ENCODE results near the gene PREP. TPM values are rescaled to one million over a fixed set of nuclear protein-coding genes. Genes with fewer than 3 reads are reported as not detected.
A peak's percentile ranks its signal among the peaks of the same experiment; 100 is the strongest.

Gene PREP
- total RNA-seq, 1 donor from 2014 or later, result 47.8 TPM

DNA sequence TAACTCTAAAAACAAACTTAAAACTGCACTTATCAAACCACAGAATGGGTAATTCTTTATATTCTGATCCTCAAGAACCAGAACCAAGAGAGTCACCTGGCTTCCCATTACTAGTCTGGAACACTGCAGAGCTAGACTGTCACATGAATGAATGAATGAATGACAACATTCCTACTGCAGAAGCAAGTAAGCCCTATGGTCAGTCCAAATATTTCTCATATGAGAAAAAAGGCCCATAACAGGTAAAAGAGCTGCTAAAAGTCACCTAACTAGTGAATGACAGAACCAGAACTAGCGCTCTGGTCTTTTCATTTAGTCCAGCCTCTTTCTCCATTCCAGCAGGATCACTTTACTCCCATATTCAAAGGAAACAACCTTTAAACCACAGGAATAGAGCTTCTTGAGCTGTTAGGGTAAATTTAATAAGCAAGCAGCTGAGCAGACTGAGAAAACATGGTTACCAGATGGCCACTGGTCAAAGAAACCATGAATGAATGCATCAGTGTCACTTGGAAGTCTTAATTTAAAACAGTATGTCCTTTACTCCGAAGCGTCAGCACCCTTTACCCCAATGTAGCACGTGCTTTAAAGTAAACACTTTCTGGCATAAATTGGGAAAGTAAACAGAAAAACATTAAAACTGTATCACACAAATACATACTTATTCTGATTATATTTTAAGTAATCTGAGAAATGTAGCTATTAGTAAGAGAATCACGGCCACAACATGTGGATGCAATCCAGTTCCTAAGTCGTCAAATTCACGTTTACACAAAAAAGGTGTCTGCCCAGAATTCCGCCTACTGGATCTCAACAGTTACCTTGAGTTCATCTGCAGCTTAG lies 1.4 kb downstream of the PREP start:
- Mint-ChIP-seq H3K4me3 (peak overlapping the region; percentile 87), H3K27ac (no peak overlapping the region), H3K27me3 (ENCODE audit: low read depth) (no peaks in the 10 kb centered on the region), H3K9me3 (no peaks in the 10 kb centered on the region), H3K36me3 (peaks cover under 1% of the 10 kb centered on the region), H3K4me1 (peaks cover 31% of the 10 kb centered on the region)
- no peak for DNase-seq (ENCODE audit: low spot score in 2 of 2, unreplicated experiment in 2 of 2)
- TF ChIP-seq, protein P1, sequence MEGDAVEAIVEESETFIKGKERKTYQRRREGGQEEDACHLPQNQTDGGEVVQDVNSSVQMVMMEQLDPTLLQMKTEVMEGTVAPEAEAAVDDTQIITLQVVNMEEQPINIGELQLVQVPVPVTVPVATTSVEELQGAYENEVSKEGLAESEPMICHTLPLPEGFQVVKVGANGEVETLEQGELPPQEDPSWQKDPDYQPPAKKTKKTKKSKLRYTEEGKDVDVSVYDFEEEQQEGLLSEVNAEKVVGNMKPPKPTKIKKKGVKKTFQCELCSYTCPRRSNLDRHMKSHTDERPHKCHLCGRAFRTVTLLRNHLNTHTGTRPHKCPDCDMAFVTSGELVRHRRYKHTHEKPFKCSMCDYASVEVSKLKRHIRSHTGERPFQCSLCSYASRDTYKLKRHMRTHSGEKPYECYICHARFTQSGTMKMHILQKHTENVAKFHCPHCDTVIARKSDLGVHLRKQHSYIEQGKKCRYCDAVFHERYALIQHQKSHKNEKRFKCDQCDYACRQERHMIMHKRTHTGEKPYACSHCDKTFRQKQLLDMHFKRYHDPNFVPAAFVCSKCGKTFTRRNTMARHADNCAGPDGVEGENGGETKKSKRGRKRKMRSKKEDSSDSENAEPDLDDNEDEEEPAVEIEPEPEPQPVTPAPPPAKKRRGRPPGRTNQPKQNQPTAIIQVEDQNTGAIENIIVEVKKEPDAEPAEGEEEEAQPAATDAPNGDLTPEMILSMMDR (IDR thresholded peaks at IDR 0.05; ENCODE audit: unreplicated experiment), result no peak

DNA sequence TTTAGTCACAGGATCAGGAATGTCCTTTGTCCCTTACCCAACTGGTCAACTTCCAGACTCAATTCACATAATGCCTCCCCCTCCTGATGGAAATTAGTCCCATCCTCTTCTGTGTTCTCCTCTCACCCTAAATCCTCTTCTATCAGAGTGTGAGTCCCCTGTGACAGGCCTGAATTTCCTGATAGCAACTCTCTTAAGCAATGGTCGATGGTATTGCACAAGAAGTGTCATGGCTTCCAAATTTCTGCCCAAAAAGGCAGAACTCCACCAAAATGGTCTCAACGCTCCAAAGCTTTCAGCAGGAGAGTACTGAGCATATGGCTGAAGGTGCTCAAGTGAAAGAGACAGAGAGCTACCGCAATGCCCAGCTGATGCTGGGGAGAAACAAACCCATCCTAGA lies 2.4 kb downstream of the PREP start:
- peaks cover 9% of the 10 kb centered on the region for H3K36me3 Mint-ChIP-seq
- H3K4me1 Mint-ChIP-seq, result peaks cover 31% of the 10 kb centered on the region
- no peaks in the 10 kb centered on the region for H3K9me3 Mint-ChIP-seq
- H3K4me3 Mint-ChIP-seq, result no peak overlapping the region
- no peaks in the 10 kb centered on the region for H3K27me3 Mint-ChIP-seq (ENCODE audit: low read depth)
- no peak overlapping the region for H3K27ac Mint-ChIP-seq
- no peak for DNase-seq (ENCODE audit: low spot score in 2 of 2, unreplicated experiment in 2 of 2)
- TF ChIP-seq, protein P1 (IDR thresholded peaks at IDR 0.05; ENCODE audit: unreplicated experiment), result no peak

DNA sequence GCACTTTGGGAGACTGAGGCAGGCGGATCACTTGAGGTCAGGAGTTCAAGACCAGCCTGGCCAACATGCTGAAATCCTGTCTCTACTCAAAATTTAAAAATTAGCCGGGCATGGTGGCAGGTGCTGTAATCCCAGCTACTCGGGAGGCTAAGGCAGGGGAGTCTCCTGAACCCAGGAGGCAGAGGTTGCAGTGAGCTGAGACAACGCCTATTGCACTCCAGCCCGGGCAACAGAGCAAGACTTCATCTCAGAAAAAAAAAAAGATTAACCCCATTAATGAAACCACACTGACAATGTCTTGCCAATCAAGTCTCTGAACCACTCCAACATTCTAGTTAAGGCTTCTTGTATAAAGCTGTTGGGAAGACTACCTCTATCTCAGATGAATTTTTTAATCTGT lies 4.0 kb downstream of the PREP start:
- Mint-ChIP-seq H3K4me3 (no peak overlapping the region), H3K27ac (no peak overlapping the region), H3K36me3 (peaks cover 13% of the 10 kb centered on the region), H3K4me1 (peaks cover 27% of the 10 kb centered on the region), H3K27me3 (ENCODE audit: low read depth) (no peaks in the 10 kb centered on the region), H3K9me3 (no peaks in the 10 kb centered on the region)
- TF ChIP-seq, protein P1 (IDR thresholded peaks at IDR 0.05; ENCODE audit: unreplicated experiment), result no peak
- no peak for DNase-seq (ENCODE audit: low spot score in 2 of 2, unreplicated experiment in 2 of 2)

DNA sequence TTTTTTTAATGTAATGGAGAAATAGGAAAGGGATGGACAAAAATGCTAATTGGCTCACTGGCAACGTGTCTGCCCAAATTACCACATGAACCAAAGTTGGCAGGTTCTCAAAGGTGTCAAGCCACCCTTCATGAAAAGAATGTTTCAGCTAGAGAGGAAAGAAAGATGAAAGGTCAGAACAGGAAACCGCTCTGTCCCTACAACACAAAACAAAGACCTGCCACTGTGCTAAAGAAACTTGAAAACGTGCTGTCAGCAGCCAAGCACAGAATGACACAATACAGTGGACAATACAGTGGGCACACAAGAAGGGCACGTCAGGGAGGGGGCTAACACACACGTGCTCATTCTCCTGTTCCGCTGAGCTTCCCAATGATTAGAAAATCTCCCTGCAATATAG lies 4.9 kb downstream of the PREP start:
- Mint-ChIP-seq H3K9me3 (no peaks in the 10 kb centered on the region), H3K27me3 (ENCODE audit: low read depth) (no peaks in the 10 kb centered on the region), H3K36me3 (peaks cover 13% of the 10 kb centered on the region), H3K4me3 (no peak overlapping the region), H3K4me1 (peaks cover 24% of the 10 kb centered on the region), H3K27ac (no peak overlapping the region)
- no peak for DNase-seq (ENCODE audit: low spot score in 2 of 2, unreplicated experiment in 2 of 2)
- TF ChIP-seq, protein P1 (IDR thresholded peaks at IDR 0.05; ENCODE audit: unreplicated experiment), result no peak

DNA sequence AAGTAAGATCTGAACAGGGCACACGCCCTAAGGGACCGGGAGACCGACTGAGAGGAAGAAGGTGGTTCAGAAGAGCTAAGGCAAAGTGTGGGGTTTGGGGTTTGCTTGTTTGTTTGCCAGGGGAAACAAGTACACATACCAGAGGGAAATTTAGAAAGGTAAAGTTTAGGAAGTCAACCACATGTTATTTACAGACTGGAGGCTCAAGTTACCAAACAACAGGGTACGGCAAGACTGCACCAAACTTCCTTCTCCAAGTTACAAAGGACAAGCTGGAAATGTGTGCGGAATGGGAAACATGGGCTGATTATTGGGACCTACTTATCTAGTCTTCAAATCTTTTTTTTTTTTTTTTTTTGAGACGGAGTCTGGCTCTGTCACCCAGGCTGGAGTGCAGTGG lies 11.2 kb downstream of the PREP start:
- TF ChIP-seq, protein P1 (IDR thresholded peaks at IDR 0.05; ENCODE audit: unreplicated experiment), result no peak
- no peaks in the 10 kb centered on the region for H3K9me3 Mint-ChIP-seq
- DNase-seq (ENCODE audit: low spot score in 2 of 2, unreplicated experiment in 2 of 2), result no peak
- H3K4me1 Mint-ChIP-seq, result no peaks in the 10 kb centered on the region
- peaks cover 20% of the 10 kb centered on the region for H3K36me3 Mint-ChIP-seq
- H3K27ac Mint-ChIP-seq, result no peak overlapping the region
- H3K4me3 Mint-ChIP-seq, result no peak overlapping the region
- H3K27me3 Mint-ChIP-seq (ENCODE audit: low read depth), result no peaks in the 10 kb centered on the region
